HEK293T (cell line): Measurements from ENCODE around the gene PELI2.

Experiments
- CTCF ChIA-PET: fragments of 350-600 bp; formaldehyde crosslinking; extraction: SDS; loops from one replicate; lab custom pipeline; 2021; ENCODE audit warnings: antibody characterized with exemption, inconsistent platforms; lab: Yijun Ruan, JAX
- POLR2A ChIA-PET: fragments of 350-600 bp; formaldehyde crosslinking; extraction: SDS; loops from one replicate; lab custom pipeline; 2020; ENCODE audit warnings: antibody characterized with exemption, inconsistent platforms; lab: Yijun Ruan, JAX
- DNase-seq: peaks from one replicate; pipeline ENCODE4 v3.0.0; 2012; ENCODE audit warnings: mixed read lengths; ENCODE audit errors: extremely low spot score
- ARNT ChIP-seq: fragments of 450-650 bp; IDR thresholded peaks from 2 replicates; pipeline ENCODE4 v1.6.1; 2017; ENCODE audit warnings: mild to moderate bottlenecking
- BHLHE40 ChIP-seq: fragments of 450-650 bp; IDR thresholded peaks from 2 replicates; pipeline ENCODE4 v1.6.1; 2016; ENCODE audit warnings: mild to moderate bottlenecking, moderate library complexity, borderline replicate concordance
- CTBP1 ChIP-seq: fragments of 450-650 bp; IDR thresholded peaks from 2 replicates; pipeline ENCODE4 v1.6.1; 2016; ENCODE audit warnings: borderline replicate concordance
- ELF4 ChIP-seq: fragments of 450-650 bp; IDR thresholded peaks from 2 replicates; pipeline ENCODE4 v1.6.1; 2017; ENCODE audit warnings: antibody characterized with exemption
- FOXA1 ChIP-seq: fragments of 450-650 bp; IDR thresholded peaks from 2 replicates; pipeline ENCODE4 v1.6.1; 2016; ENCODE audit warnings: mild to moderate bottlenecking
- FOXK2 ChIP-seq: fragments of 450-650 bp; IDR thresholded peaks from 2 replicates; pipeline ENCODE4 v1.6.1; 2016; ENCODE audit warnings: mild to moderate bottlenecking
- FOXM1 ChIP-seq: fragments of 450-650 bp; IDR thresholded peaks from 2 replicates; pipeline ENCODE4 v1.6.1; 2017; ENCODE audit warnings: mild to moderate bottlenecking, borderline replicate concordance
- HDGF ChIP-seq: fragments of 450-650 bp; IDR thresholded peaks from 2 replicates; pipeline ENCODE4 v1.6.1; 2017; ENCODE audit warnings: antibody characterized with exemption, borderline replicate concordance
- L3MBTL2 ChIP-seq: fragments of 450-650 bp; conservative IDR thresholded peaks from 2 replicates; pipeline ENCODE4 v1.6.1; 2016; ENCODE audit warnings: mild to moderate bottlenecking
- LEF1 ChIP-seq: fragments of 450-650 bp; IDR thresholded peaks from 2 replicates; pipeline ENCODE4 v1.6.1; 2017; ENCODE audit warnings: mild to moderate bottlenecking, borderline replicate concordance
- NFRKB ChIP-seq: fragments of 450-650 bp; IDR thresholded peaks from 2 replicates; pipeline ENCODE4 v1.6.1; 2016; ENCODE audit warnings: mild to moderate bottlenecking, moderate library complexity
- SP1 ChIP-seq: fragments of 450-650 bp; IDR thresholded peaks from 2 replicates; pipeline ENCODE4 v1.6.1; 2017
- SUZ12 ChIP-seq: fragments of 450-650 bp; IDR thresholded peaks from 2 replicates; pipeline ENCODE4 v1.6.1; 2016; ENCODE audit warnings: mild to moderate bottlenecking
- TARDBP ChIP-seq: fragments of 450-650 bp; IDR thresholded peaks from 2 replicates; pipeline ENCODE4 v1.6.1; 2016
- ZNF384 ChIP-seq: fragments of 450-650 bp; IDR thresholded peaks from 2 replicates; pipeline ENCODE4 v1.6.1; 2016
- TF ChIP-seq, protein P1 (sequence below): fragments of 450-650 bp; IDR thresholded peaks from 2 replicates; pipeline ENCODE4 v1.6.1; 2016

PELI2 gene

DNA sequence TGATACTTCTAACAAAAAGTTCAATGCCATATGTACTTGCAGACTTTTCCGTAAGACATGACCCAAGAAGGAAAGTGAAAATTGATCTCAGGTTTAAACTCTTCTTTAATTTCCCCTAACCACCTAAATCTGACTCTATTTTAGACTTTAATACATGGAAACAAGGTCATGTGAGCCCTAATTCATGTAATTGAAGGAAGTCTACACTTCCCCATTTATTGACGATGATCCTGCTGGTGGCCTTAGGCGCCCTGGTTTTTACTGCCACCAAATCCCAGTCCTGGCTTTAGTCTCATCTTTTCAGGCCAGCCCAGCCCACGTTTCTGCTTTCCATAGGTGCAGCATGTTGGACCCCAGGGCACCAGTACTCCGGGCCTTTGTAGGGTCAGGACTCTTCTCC lies 157.9 kb downstream of the PELI2 start:
- ChIA-PET POLR2A (no interaction called here), CTCF (no interaction called here)
- no peak for TF ChIP-seq BHLHE40
- DNase-seq, result no peak

GRCh38 chr14:56278383-56278782 lies 160.2 kb downstream of the PELI2 start:
- DNase-seq, result no peak
- ChIA-PET POLR2A (no interaction called here), CTCF (no interaction called here)
- TF ChIP-seq TARDBP (no peak), FOXK2 (no peak), CTBP1 (no peak), ZNF384 (no peak), FOXM1 (no peak), FOXA1 (no peak), HDGF (no peak), NFRKB (no peak), SUZ12 (no peak), ELF4 (no peak)

DNA sequence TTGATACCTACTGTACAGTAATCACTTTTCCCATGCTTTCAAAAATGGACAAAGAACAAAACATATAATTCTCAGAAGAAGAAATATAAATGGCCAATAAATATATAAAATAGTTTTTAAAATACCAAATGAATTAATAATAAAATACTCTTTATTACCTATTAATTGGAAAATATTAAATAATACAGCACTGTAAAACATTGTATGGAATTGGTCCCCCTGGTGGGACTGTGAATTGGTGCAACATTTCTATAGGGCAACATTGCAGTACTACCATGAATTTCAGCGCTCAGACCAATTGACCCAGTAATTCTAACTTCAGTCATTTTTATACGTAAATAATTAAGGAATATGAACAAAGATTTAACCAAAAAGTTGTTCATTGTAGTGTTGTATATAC lies 162.6 kb downstream of the PELI2 start:
- ChIA-PET CTCF (no interaction called here), POLR2A (no interaction called here)
- DNase-seq, result no peak

DNA sequence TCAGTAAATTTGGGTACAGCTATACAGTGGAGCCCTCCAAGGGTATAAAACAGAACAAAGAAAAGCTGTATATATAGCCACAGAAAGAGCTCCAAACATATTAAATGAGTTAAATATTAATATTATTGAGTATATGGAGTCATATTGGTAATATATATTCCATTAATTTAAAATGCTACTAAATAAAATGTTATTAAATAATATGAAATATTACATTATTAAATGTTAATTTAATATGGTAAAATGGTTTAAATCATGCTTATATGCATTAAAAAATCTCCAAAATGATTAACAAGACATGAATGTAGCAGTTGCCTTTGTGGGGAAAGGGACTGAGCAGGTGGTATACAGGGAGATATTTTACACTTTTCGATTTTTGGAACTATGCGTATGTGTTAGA lies 164.0 kb downstream of the PELI2 start:
- ChIA-PET CTCF (no interaction called here), POLR2A (no interaction called here)
- TF ChIP-seq SUZ12 (no peak), NFRKB (no peak), TARDBP (no peak), FOXA1 (no peak), HDGF (no peak)
- TF ChIP-seq, protein P1, sequence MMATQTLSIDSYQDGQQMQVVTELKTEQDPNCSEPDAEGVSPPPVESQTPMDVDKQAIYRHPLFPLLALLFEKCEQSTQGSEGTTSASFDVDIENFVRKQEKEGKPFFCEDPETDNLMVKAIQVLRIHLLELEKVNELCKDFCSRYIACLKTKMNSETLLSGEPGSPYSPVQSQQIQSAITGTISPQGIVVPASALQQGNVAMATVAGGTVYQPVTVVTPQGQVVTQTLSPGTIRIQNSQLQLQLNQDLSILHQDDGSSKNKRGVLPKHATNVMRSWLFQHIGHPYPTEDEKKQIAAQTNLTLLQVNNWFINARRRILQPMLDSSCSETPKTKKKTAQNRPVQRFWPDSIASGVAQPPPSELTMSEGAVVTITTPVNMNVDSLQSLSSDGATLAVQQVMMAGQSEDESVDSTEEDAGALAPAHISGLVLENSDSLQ, result no peak
- no peak for DNase-seq

More for the DNA sequence above, 162.6 kb downstream of the PELI2 start:
- no peak for TF ChIP-seq FOXM1

- CTCF ChIA-PET, result no interaction called here
These were observed 166.4 kb downstream of the PELI2 start for GRCh38 chr14:56284641-56285040.

GRCh38 chr14:56289155-56289554 lies 170.9 kb downstream of the PELI2 start:
- no peak for DNase-seq
- CTCF ChIA-PET, result no interaction called here

More at GRCh38 chr14:56284641-56285040, 166.4 kb downstream of the PELI2 start:
- no peak for TF ChIP-seq ARNT
- no peak for TF ChIP-seq FOXA1
- TF ChIP-seq ELF4, result no peak
- no peak for TF ChIP-seq FOXM1
- DNase-seq, result no peak
- POLR2A ChIA-PET, result no interaction called here

GRCh38 chr14:56290195-56290594 lies 172.0 kb downstream of the PELI2 start:
- ChIA-PET POLR2A (no interaction called here), CTCF (no interaction called here)
- DNase-seq, result no peak
- no peak for TF ChIP-seq ARNT

More at GRCh38 chr14:56289155-56289554, 170.9 kb downstream of the PELI2 start:
- POLR2A ChIA-PET, result no interaction called here
- no peak for TF ChIP-seq ELF4
- no peak for TF ChIP-seq L3MBTL2
- no peak for TF ChIP-seq FOXA1
- TF ChIP-seq LEF1, result no peak
- no peak for TF ChIP-seq CTBP1
- TF ChIP-seq ZNF384, result no peak

DNA sequence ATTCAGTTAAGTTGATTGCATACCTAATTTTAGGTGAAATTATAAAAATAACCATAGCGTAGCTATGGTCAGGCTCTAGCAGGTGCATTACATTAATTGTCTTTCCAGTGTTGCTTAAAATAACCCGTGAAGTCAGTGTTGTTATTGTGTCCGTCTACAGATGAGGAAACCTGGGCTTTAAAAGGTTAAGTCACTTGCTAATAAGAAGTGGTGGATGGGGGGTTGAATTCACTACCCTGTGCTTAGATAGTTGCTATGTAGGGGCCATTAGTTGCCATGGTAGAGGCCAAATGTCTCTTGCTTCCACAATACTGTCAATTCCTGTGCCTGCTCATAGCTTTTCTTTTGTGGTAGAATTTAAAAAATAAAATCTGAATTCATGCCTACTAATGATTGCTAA lies 174.8 kb downstream of the PELI2 start:
- TF ChIP-seq L3MBTL2, result no peak
- TF ChIP-seq BHLHE40, result no peak
- TF ChIP-seq ZNF384, result no peak
- no peak for TF ChIP-seq FOXM1
- no peak for TF ChIP-seq TARDBP
- no peak for TF ChIP-seq ELF4
- no peak for TF ChIP-seq CTBP1
- TF ChIP-seq HDGF, result no peak
- no peak for TF ChIP-seq FOXA1
- TF ChIP-seq, protein P1, result no peak
- no peak for TF ChIP-seq FOXK2
- no peak for TF ChIP-seq SP1
- TF ChIP-seq LEF1, result no peak
- no peak for TF ChIP-seq ARNT
- TF ChIP-seq NFRKB, result no peak
- no peak for TF ChIP-seq SUZ12
- ChIA-PET POLR2A (no interaction called here), CTCF (interaction anchor here (1.2 kb wide), 1 partner anchor 48 kb away, joined by 4 read pairs; no protein-coding TSS in a partner anchor)
- DNase-seq, result no peak
